Naive B cell (primary cell): ENCODE results near the gene CRISPLD2. TPM values are rescaled to one million over a fixed set of nuclear protein-coding genes. Genes with fewer than 3 reads are reported as not detected.
A peak's percentile ranks its signal among the peaks of the same experiment; 100 is the strongest.

Source experiments
- ATAC-seq, 2 donors: fragments of 150-1000 bp; cut with Tn5 transposase; 2 replicates each; pipeline ENCODE4 v1.10.0; 2021; ENCODE audit warnings: low read depth in 2 of 2, mild to moderate bottlenecking in 2 of 2, moderate library complexity in 2 of 2
- DNase-seq: peaks from one replicate; pipeline ENCODE4 v3.0.0; 2022
- H3K27ac Mint-ChIP-seq, 6 donors: one replicate each; pipeline ENCODE4 v1.8.0; 2020 to 2022; ENCODE audit warnings: mild to moderate bottlenecking in 6 of 6, mixed read lengths in 6 of 6, moderate library complexity in 5 of 6, inconsistent platforms in 2 of 6
- H3K27me3 Mint-ChIP-seq, 3 donors: one replicate each; pipeline ENCODE4 v1.8.0; 2021 to 2022; ENCODE audit warnings: mixed read lengths in 3 of 3, mild to moderate bottlenecking in 1 of 3
- H3K36me3 Mint-ChIP-seq, 2 donors: one replicate each; pipeline ENCODE4 v1.8.0; 2020 to 2022; ENCODE audit warnings: mixed read lengths in 2 of 2, inconsistent platforms in 1 of 2, mild to moderate bottlenecking in 1 of 2
- H3K4me1 Mint-ChIP-seq, 3 donors: one replicate each; pipeline ENCODE4 v1.8.0; 2020 to 2022; ENCODE audit warnings: mixed read lengths in 3 of 3, inconsistent platforms in 1 of 3, mild to moderate bottlenecking in 1 of 3, moderate library complexity in 1 of 3
- H3K4me3 Mint-ChIP-seq, 8 donors: one replicate each; pipeline ENCODE4 v1.8.0; 2020 to 2022; ENCODE audit warnings: mild to moderate bottlenecking in 8 of 8, mixed read lengths in 8 of 8, moderate library complexity in 8 of 8, inconsistent platforms in 2 of 8
- H3K9me3 Mint-ChIP-seq, 7 donors: one replicate each; pipeline ENCODE4 v1.8.0; 2020 to 2022; ENCODE audit warnings: mixed read lengths in 7 of 7, mild to moderate bottlenecking in 5 of 7, inconsistent platforms in 2 of 7, moderate library complexity in 1 of 7
- polyA plus RNA-seq, 6 donors: library from polyadenylated mRNA; unstranded; fragments of 300-500 nt; fragmentation: Illumina TruSeq; gene quantifications; one replicate each; pipeline ENCODE4 v1.2.3, GENCODE V29; 2021; ENCODE audit warnings: low read depth in 6 of 6

CRISPLD2 gene
- polyA plus RNA-seq, 6 donors from 2014 or later, result 0.08 to 0.87 (median 0.32) TPM; not detected in 3

GRCh38 chr16:84884246-84884595 is 64.4 kb downstream of the CRISPLD2 start:
- no peak overlapping the region for H3K27ac Mint-ChIP-seq
- peaks cover 24 to 55% (median 49%) of the 10 kb centered on the region in 3 donors for H3K27me3 Mint-ChIP-seq
- peaks cover 0 to 4% of the 10 kb centered on the region in 2 donors for H3K36me3 Mint-ChIP-seq
- peaks cover 4 to 16% (median 16%) of the 10 kb centered on the region in 3 donors for H3K4me1 Mint-ChIP-seq
- peaks cover 0 to 12% (median 0%) of the 10 kb centered on the region in 7 donors for H3K9me3 Mint-ChIP-seq
- no peak for ATAC-seq
- DNase-seq, result no peak
- no peak overlapping the region for H3K4me3 Mint-ChIP-seq

DNA sequence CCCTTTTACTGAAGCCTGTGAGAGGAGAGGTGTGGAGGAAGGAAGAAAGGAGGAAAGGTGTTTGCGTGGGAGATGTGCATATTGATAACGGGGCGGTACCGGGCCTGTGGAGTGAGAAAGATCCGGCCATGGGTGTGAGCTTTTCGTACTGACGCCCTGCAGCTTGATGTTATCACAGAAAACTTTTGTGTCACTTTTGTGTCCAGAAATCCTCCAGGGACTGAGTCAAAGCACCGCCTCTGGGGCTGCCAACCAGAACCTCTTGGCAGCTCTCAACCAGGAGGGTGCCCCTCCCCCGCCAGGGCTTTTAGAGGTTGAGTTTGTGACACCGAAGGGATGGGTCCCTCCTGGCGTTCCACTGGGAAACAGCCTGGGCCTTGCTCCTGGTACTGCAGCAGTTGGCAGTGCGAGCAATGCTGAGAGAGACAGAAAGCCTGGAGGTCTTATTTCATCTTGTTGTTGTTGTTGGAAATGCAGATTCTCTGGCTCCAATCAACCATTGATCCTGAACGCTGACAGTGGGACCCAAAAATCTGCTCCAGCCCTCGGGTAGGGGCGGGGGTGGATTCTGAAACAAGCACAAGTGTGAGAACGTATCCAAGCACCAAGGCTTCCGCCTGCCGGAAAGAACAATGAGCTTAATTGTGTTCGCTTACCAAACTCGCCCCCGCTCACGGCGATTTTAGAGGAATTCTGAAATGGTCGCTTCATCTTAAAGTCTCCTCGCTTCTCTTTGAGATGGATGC is 65.0 kb downstream of the CRISPLD2 start:
- H3K27ac Mint-ChIP-seq, result peak overlapping the region in 1 of 6 donors; percentile 54
- H3K4me3 Mint-ChIP-seq, result no peak overlapping the region
- ATAC-seq (no peak), DNase-seq (no peak)
- peaks cover 0 to 12% (median 0%) of the 10 kb centered on the region in 7 donors for H3K9me3 Mint-ChIP-seq
- peaks cover 4 to 16% (median 16%) of the 10 kb centered on the region in 3 donors for H3K4me1 Mint-ChIP-seq
- H3K27me3 Mint-ChIP-seq, result peaks cover 24 to 50% (median 45%) of the 10 kb centered on the region in 3 donors
- H3K36me3 Mint-ChIP-seq, result peaks cover 0 to 4% of the 10 kb centered on the region in 2 donors

DNA sequence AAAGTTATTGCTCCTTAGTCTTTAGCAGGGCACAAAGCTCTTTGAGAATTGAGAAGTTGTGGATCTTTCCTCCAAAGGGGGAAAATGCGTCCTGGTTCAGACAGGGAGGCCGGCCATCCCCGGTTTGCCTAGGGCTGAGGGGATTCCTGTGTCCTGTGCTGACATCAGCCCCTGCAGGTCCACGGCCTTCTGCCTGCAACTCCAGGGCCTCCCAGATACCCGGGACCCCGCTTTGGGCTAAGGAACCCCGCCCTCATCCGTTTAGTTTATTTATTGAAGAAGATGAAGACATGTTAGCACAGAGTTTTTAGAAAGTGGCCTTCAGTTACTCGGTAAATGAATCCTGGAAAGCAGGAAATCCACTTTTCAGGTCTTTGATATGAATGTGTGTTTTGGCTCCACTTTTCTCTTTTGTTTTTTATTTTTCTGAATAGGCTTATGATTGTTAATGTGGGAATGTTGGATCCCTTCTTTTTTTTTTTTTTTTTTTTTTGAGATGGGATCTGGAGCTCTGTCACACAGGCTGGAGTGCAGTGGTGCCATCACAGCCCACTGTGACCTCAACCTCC is 65.6 kb downstream of the CRISPLD2 start:
- no peak for ATAC-seq
- Mint-ChIP-seq H3K27me3 (peaks cover 24 to 47% (median 39%) of the 10 kb centered on the region in 3 donors), H3K9me3 (peaks cover 0 to 12% (median 0%) of the 10 kb centered on the region in 7 donors), H3K4me1 (peaks cover 4 to 16% (median 16%) of the 10 kb centered on the region in 3 donors), H3K27ac (no peak overlapping the region), H3K36me3 (peaks cover 0 to 4% of the 10 kb centered on the region in 2 donors), H3K4me3 (no peak overlapping the region)
- no peak for DNase-seq

DNA sequence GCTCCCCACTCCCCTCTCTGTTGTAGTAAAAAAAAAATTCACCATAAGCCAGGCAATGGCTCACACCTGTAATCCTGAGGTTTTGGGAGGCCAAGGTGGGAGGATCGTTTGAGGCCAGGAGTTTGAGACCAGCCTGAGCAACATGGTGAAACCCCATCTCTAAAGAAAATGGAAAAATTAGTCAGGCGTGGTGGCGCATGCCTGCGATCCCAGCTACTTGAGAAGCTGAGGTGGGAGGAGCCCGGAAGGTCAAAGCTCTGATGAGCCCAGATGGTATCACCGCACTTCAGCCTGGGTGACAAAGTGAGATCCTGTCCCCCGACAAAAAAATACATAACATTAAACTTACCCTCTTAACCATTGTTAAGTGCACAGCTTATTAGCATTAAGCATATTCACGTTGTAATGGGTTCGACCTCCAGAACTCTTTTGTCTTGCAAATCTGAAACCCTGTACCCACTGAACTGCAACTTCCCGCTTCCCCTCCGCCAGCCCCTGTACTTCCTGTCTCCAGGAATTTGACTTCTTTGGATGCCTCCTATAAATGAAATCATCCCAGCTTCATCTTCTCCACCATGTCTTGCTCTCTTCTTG is 66.8 kb downstream of the CRISPLD2 start:
- peaks cover 0 to 4% of the 10 kb centered on the region in 2 donors for H3K36me3 Mint-ChIP-seq
- peaks cover 20 to 49% (median 32%) of the 10 kb centered on the region in 3 donors for H3K27me3 Mint-ChIP-seq
- H3K27ac Mint-ChIP-seq, result no peak overlapping the region
- no peak for ATAC-seq
- no peak for DNase-seq
- peaks cover 4 to 16% (median 16%) of the 10 kb centered on the region in 3 donors for H3K4me1 Mint-ChIP-seq
- peaks cover 0 to 12% (median 0%) of the 10 kb centered on the region in 7 donors for H3K9me3 Mint-ChIP-seq
- H3K4me3 Mint-ChIP-seq, result no peak overlapping the region

DNA sequence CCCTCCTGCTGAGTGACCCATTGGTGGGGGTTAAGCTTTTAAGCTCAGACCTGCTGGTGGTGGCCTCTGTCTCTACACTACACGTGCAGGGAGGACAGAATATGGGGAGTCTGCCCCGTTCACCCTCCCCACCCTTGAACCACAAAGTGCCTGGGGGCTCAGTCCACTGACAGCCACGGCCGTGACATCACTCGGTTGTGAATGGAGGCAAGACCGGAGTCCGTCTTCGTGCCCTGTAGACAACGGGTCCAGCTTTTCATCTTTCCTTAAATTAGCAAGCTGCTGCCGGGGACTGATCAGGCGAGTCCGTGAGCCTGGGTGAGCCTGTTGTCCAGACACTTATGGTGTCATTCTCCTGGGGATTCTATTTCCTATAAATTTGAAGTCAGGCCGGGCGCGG is 67.4 kb downstream of the CRISPLD2 start:
- Mint-ChIP-seq H3K27ac (no peak overlapping the region), H3K36me3 (peaks cover 0 to 4% of the 10 kb centered on the region in 2 donors), H3K27me3 (peaks cover 16 to 55% (median 29%) of the 10 kb centered on the region in 3 donors), H3K4me1 (peaks cover 4 to 16% (median 16%) of the 10 kb centered on the region in 3 donors), H3K9me3 (peaks cover 0 to 6% (median 0%) of the 10 kb centered on the region in 7 donors), H3K4me3 (no peak overlapping the region)
- ATAC-seq (no peak), DNase-seq (no peak)

DNA sequence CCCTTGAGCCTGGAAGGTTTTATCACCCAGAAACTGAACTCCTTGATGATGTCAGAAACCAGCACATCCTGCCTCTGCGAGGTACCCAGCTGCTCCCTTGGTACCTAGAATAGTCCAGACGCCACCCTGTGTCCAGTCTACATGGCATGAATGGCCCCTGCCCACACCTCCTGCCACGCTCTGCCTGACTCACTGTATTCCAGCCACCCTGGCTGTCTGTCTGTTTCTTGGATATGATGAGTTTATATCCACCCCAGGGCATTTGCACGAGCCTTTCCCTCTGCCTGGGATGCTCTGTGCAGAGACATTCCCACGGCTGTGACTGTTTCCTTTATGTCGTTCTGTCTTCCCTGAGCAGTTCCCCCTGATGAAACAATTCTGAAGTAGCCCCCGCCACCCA is 68.7 kb downstream of the CRISPLD2 start:
- peaks cover 11 to 43% (median 22%) of the 10 kb centered on the region in 3 donors for H3K27me3 Mint-ChIP-seq
- no peak for ATAC-seq
- H3K4me3 Mint-ChIP-seq, result no peak overlapping the region

DNA sequence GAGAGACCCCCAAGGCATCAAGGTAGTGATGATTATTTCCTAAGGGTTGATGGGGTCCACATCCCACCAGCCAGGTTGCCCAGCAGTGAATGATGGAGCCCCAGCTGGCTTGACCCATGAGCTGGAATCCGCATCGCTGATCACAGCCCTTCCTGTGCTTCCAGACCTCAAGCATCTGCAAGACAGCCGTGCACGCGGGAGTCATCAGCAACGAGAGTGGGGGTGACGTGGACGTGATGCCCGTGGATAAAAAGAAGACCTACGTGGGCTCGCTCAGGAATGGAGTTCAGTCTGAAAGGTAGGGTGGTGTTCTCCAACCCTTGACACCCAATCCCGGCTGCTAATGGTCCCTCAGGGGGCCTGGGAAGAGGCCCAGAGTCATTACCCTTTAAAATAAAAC is 69.3 kb downstream of the CRISPLD2 start:
- Mint-ChIP-seq H3K9me3 (peaks cover 0 to 3% (median 0%) of the 10 kb centered on the region in 7 donors), H3K36me3 (peaks cover 0 to 5% of the 10 kb centered on the region in 2 donors), H3K4me3 (no peak overlapping the region), H3K27ac (no peak overlapping the region), H3K27me3 (peaks cover 11 to 38% (median 24%) of the 10 kb centered on the region in 3 donors), H3K4me1 (peaks cover 4 to 16% (median 16%) of the 10 kb centered on the region in 3 donors)
- no peak for DNase-seq
- ATAC-seq, result no peak

More for the DNA sequence above, 68.7 kb downstream of the CRISPLD2 start:
- H3K36me3 Mint-ChIP-seq, result no peaks in the 10 kb centered on the region
- no peak overlapping the region for H3K27ac Mint-ChIP-seq
- peaks cover 0 to 1% (median 0%) of the 10 kb centered on the region in 7 donors for H3K9me3 Mint-ChIP-seq
- peaks cover 4 to 16% (median 16%) of the 10 kb centered on the region in 3 donors for H3K4me1 Mint-ChIP-seq
- no peak for DNase-seq

DNA sequence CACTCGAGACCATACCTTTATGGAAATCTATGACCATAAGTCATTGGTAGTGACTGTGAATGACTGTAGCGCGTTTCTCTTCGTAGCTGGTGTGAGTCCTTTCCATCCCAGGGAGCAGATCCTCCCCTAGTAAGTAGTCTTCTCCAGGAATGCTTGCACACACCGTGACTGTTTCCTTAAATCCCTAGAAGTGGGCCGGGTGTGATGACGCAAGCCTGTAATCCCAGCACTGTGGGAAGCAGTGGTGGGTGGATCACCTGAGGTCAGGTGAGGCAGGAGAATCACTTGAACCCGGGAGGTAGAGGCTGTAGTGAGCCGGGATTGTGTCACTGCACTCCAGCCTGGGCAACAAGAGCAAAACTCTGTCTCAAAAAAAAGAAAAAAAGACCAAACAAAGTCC is 70.6 kb downstream of the CRISPLD2 start:
- peaks cover 0 to 7% (median 0%) of the 10 kb centered on the region in 7 donors for H3K9me3 Mint-ChIP-seq
- DNase-seq (no peak), ATAC-seq (no peak)
- H3K4me3 Mint-ChIP-seq, result no peak overlapping the region
- H3K27me3 Mint-ChIP-seq, result peaks cover 11 to 34% (median 28%) of the 10 kb centered on the region in 3 donors
- no peak overlapping the region for H3K27ac Mint-ChIP-seq
- peaks cover 0 to 4% (median 2%) of the 10 kb centered on the region in 3 donors for H3K4me1 Mint-ChIP-seq
- H3K36me3 Mint-ChIP-seq, result peaks cover 0 to 5% of the 10 kb centered on the region in 2 donors

- no peaks in the 10 kb centered on the region for H3K4me1 Mint-ChIP-seq
- DNase-seq (no peak), ATAC-seq (no peak)
- peaks cover 0 to 5% of the 10 kb centered on the region in 2 donors for H3K36me3 Mint-ChIP-seq
- no peak overlapping the region for H3K4me3 Mint-ChIP-seq
- H3K27me3 Mint-ChIP-seq, result peaks cover 11 to 31% (median 26%) of the 10 kb centered on the region in 3 donors
- no peak overlapping the region for H3K27ac Mint-ChIP-seq
- H3K9me3 Mint-ChIP-seq, result peaks cover 0 to 7% (median 0%) of the 10 kb centered on the region in 7 donors
These were observed 71.5 kb downstream of the CRISPLD2 start for GRCh38 chr16:84891149-84891795.

- Mint-ChIP-seq H3K9me3 (peaks cover 0 to 7% (median 0%) of the 10 kb centered on the region in 7 donors), H3K27me3 (peaks cover 8 to 32% (median 25%) of the 10 kb centered on the region in 3 donors), H3K4me3 (no peak overlapping the region), H3K4me1 (no peaks in the 10 kb centered on the region), H3K36me3 (peaks cover 0 to 5% of the 10 kb centered on the region in 2 donors), H3K27ac (no peak overlapping the region)
- DNase-seq, result no peak
- ATAC-seq, result no peak
These were observed 72.3 kb downstream of the CRISPLD2 start for GRCh38 chr16:84892097-84892496.

DNA sequence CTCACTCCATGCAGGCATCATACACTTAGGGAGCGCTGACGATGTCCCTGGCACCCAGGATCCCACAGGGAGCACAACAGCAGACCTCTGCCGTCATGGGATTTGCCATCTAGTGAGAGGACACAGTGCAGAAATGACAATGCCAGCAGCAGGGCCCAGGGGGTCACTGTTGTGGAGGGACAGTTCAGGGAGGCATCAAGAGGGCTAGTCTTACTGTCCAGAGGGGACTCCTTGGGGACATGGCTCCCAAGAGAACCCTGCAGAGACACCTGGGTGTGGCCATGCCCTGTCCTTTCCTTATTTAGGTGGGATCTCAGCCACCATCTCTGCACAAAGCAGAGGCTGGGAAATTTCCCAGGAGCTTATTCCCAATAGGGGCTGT is 73.7 kb downstream of the CRISPLD2 start:
- Mint-ChIP-seq H3K4me3 (no peak overlapping the region), H3K36me3 (peaks cover 0 to 5% of the 10 kb centered on the region in 2 donors)

GRCh38 chr16:84893849-84894599 is 74.2 kb downstream of the CRISPLD2 start:
- peaks cover 0 to 7% (median 0%) of the 10 kb centered on the region in 7 donors for H3K9me3 Mint-ChIP-seq
- H3K36me3 Mint-ChIP-seq, result peaks cover 0 to 5% of the 10 kb centered on the region in 2 donors
- no peak overlapping the region for H3K27ac Mint-ChIP-seq
- ATAC-seq (no peak), DNase-seq (no peak)
- H3K27me3 Mint-ChIP-seq, result peaks cover 3 to 22% (median 8%) of the 10 kb centered on the region in 3 donors
- peak overlapping the region in 1 of 8 donors; percentile 35 for H3K4me3 Mint-ChIP-seq
- peaks cover 0 to 3% (median 0%) of the 10 kb centered on the region in 3 donors for H3K4me1 Mint-ChIP-seq

More for the DNA sequence above, 73.7 kb downstream of the CRISPLD2 start:
- peaks cover 7 to 26% (median 13%) of the 10 kb centered on the region in 3 donors for H3K27me3 Mint-ChIP-seq
- peaks cover 0 to 3% (median 0%) of the 10 kb centered on the region in 3 donors for H3K4me1 Mint-ChIP-seq
- peaks cover 0 to 7% (median 0%) of the 10 kb centered on the region in 7 donors for H3K9me3 Mint-ChIP-seq
- no peak for ATAC-seq
- no peak for DNase-seq
- H3K27ac Mint-ChIP-seq, result no peak overlapping the region
